Right lobe of liver (tissue), 6 donors: Measurements from ENCODE around the gene PVR. TPM values are rescaled to one million over a fixed set of nuclear protein-coding genes. Genes with fewer than 3 reads are reported as not detected.
"Not testable (repeated sequence)": the region's sequence is repeated elsewhere in the genome, so short reads cannot be mapped to it uniquely, and the experiment has no call there.

Source experiments
- ATAC-seq, 4 donors: fragments of 200-7000 bp; cut with Tn5 transposase; one replicate each; pipeline ENCODE4 v1.9.1; 2020; ENCODE audit warnings: mild to moderate bottlenecking in 4 of 4, moderate library complexity in 4 of 4
- DNase-seq, 3 donors: peaks; one replicate each; pipeline ENCODE4 v3.0.0-alpha.2; 2020
- H3K27ac ChIP-seq, 3 donors: fragments of 200-600 bp; one replicate each; pipeline ENCODE4 v1.8.0; 2022
- H3K27me3 ChIP-seq, 2 donors: fragments of 200-600 bp; one replicate each; pipeline ENCODE4 v1.8.0; 2022
- H3K36me3 ChIP-seq, 4 donors: fragments of 200-600 bp; sonication (generic) in 1 of 4; one replicate each; pipeline versions ENCODE4 v1.5.1 to v1.8.0; 2017 to 2022; ENCODE audit warnings: control low read depth in 1 of 4
- H3K4me1 ChIP-seq, 4 donors: fragments of 200-600 bp; sonication (generic) in 1 of 4; one replicate each; pipeline versions ENCODE4 v1.5.1 to v1.8.0; 2017 to 2022; ENCODE audit warnings: control low read depth in 1 of 4
- H3K4me3 ChIP-seq, 3 donors: fragments of 200-600 bp; one replicate each; pipeline ENCODE4 v1.8.0; 2022
- H3K9me3 ChIP-seq, 4 donors: fragments of 200-600 bp; sonication (generic) in 1 of 4; one replicate each; pipeline versions ENCODE4 v1.5.1 to v1.8.0; 2017 to 2022; ENCODE audit warnings: control low read depth in 1 of 4
- CTCF ChIP-seq, 4 donors: fragments of 200-600 bp in 3 of 4; fragments of 450-650 bp in 1 of 4; IDR thresholded peaks; one replicate each; pipeline versions ENCODE4 v1.5.1 to v1.8.0; 2016 to 2022; ENCODE audit warnings: antibody characterized with exemption in 4 of 4, mild to moderate bottlenecking in 2 of 4
- POLR2A ChIP-seq: fragments of 450-650 bp; IDR thresholded peaks from one replicate; pipeline ENCODE4 v1.6.1; 2017; ENCODE audit warnings: antibody characterized with exemption, mild to moderate bottlenecking
- WGBS: methylation state at CpG from one replicate; pipeline ENCODE4 v1.1.6; 2018; ENCODE audit warnings: low coverage, low lambda C conversion rate; ENCODE audit not compliant: insufficient coverage; ENCODE audit errors: missing lambda C conversion rate; 5-methylcytosine and 5-hydroxymethylcytosine counted together
- intact Hi-C, 2 donors: fragments of 100-400 bp; cut with DNase I; formaldehyde crosslinking; loops; one replicate each; pipeline versions ENCODE4 v1.11.2 to v1.14.1; 2022
- total RNA-seq, 6 experiments: library from RNA; depleted of rRNA in 2 of 6; stranded (reverse); fragments of >200 nt in 2 of 6; fragmentation: NEBNext Ultra II Directional in 3 of 6; extraction: Animal tissue kit (Norgen Biotek cat#: 25700) in 3 of 6; gene quantifications; one replicate each; pipeline versions ENCODE4 v1.1.0 to v1.2.4, GENCODE V29; 2016 to 2023
- donor health status: DM: no; HTN: yes; CAD: no.
- donor health status: DM: no; HTN: no; CAD: no.
- donor health status: DM: no; HTN: no; CAD: no.
- donor health status: DM: no; HTN: yes; CAD: no.
- donor health status: DM: no; HTN: yes; CAD: no.

The PVR gene
- total RNA-seq, 6 experiments from 2014 or later = 26.6 to 66.6 (median 55.5) TPM

GRCh38 chr19:44668985-44669764, 25.5 kb downstream of the PVR start:
- ATAC-seq (peak; percentile 5 to 38 (median 16)), DNase-seq (no peak)
- Histone ChIP-seq H3K9me3 (no peaks in the 10 kb centered on the region), H3K36me3 (no peaks in the 10 kb centered on the region), H3K4me1 (no peaks in the 10 kb centered on the region), H3K4me3 (no peak overlapping the region), H3K27ac (no peak overlapping the region), H3K27me3 (no peaks in the 10 kb centered on the region)
- TF ChIP-seq CTCF (IDR thresholded peaks at IDR 0.05) (no peak), POLR2A (no peak)
- WGBS = 38% methylated on average over 2 of the region's 2 CpGs
- intact Hi-C loops = no loop called here

GRCh38 chr19:44670027-44670426, 26.3 kb downstream of the PVR start:
- WGBS = 94% methylated on average over 2 of the region's 2 CpGs

GRCh38 chr19:44671400-44671799, 27.7 kb downstream of the PVR start, which contains the start of gene CEACAM19:
Gene CEACAM19 (plus strand): TSS chr19:44671482. CDS start chr19:44671932, 450 bp downstream.
- DNase-seq = no peak
- no peak for TF ChIP-seq POLR2A
- no peak for TF ChIP-seq CTCF (IDR thresholded peaks at IDR 0.05)
- no peak within 1 kb of the TSS for H3K27ac ChIP-seq
- peak in 2 of 4 donors; percentile 10 to 42 for ATAC-seq
- H3K9me3 ChIP-seq = no peaks in the 10 kb centered on the region
- H3K4me1 ChIP-seq = no peaks in the 10 kb centered on the region
- intact Hi-C loops = no loop called here
- H3K36me3 ChIP-seq = no peaks in the 10 kb centered on the region
- H3K27me3 ChIP-seq = no peaks in the 10 kb centered on the region
- WGBS = 40% methylated on average over 1 of the region's 2 CpGs
- no peak within 1 kb of the TSS for H3K4me3 ChIP-seq

More at GRCh38 chr19:44670027-44670426, 26.3 kb downstream of the PVR start:
- H3K9me3 ChIP-seq, H3K4me1 ChIP-seq, H3K36me3 ChIP-seq, intact Hi-C loops, H3K27me3 ChIP-seq, H3K4me3 ChIP-seq, DNase-seq, ATAC-seq, H3K27ac ChIP-seq: not testable (repeated sequence)

- no CpG with 5 or more reads among the region's 1 CpG for WGBS
- H3K4me1 ChIP-seq = no peaks in the 10 kb centered on the region
These were observed 28.5 kb downstream of the PVR start for GRCh38 chr19:44672226-44672625.

More at GRCh38 chr19:44672226-44672625, 28.5 kb downstream of the PVR start:
- Histone ChIP-seq H3K27me3 (no peaks in the 10 kb centered on the region), H3K4me3 (no peak overlapping the region), H3K36me3 (no peaks in the 10 kb centered on the region), H3K27ac (no peak overlapping the region), H3K9me3 (no peaks in the 10 kb centered on the region)
- TF ChIP-seq POLR2A (no peak), CTCF (IDR thresholded peaks at IDR 0.05) (no peak)
- ATAC-seq = no peak
- DNase-seq = no peak
- intact Hi-C loops = no loop called here
